ENCODE measurements around the gene GLIPR2.
A peak's percentile ranks its signal among the peaks of the same experiment; 100 is the strongest.
"Not testable (repeated sequence)": the region's sequence is repeated elsewhere in the genome, so short reads cannot be mapped to it uniquely, and the experiment has no call there.

The GLIPR2 gene

GRCh38 chr9:36163786-36164170, 27.2 kb downstream of the GLIPR2 start:
- DNase-seq (ENCODE audit: low read depth), result no peak

- no peak for DNase-seq (ENCODE audit: low read depth)
Observed at GRCh38 chr9:36164372-36164771, 27.8 kb downstream of the GLIPR2 start.

GRCh38 chr9:36164989-36165388, 28.5 kb downstream of the GLIPR2 start:
- no peak for DNase-seq (ENCODE audit: low read depth)

DNA sequence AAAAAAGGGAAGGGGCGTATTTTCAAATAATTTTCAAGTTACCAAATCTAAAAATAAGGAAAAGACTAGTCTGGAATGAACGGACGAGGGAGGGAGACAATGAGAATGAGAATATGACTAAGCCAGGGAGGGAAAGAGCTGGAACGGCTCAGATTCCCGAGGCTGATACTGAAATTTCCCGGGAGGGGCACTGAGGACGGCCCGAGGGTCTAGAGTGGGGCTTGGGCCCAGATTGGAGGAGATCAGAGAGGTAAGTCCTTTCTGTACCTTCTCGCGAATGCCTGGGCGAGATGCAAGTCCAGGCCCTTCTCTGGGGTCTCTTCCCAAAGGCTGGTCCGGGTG, 29.3 kb downstream of the GLIPR2 start:
- DNase-seq (ENCODE audit: low read depth), result no peak

DNA sequence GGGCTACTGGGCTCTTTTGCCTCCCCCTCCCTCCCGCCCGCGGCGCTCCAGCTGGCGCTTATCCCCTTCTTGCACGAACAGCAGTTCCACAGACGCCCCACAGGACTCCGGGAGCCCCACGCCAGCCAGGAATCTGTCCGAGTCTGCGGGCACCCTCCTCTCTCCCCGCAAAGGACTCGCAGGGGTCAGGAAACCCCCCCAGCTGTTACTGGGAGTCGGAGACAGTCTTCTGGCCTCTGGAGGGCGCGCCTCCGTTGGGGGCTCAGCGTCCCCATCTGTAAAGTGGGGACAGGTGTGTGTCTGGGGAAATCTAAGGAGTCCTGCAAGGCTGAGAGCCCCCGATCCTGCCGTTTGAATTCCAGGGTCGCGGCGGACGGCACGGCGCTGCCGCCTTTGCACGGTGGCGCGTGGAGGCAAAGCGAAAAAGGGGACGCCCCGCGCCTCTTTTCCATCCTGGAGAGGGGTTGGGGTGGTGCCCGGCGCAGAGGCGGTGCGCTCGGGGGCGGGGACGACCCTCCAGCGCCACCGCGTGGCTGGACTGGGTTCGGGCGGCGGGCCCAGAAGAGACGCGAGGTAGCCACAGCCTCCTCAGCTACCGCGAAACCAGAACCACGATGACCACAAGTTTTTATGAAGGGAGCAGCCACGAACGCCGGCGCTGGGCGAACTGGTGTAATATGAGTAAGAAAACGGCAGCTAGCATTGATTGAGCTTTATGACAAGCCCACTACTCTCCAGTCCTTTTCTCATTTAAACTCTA, 29.8 kb downstream of the GLIPR2 start:
- peak; percentile 75 for DNase-seq (ENCODE audit: low read depth)

- no peak for DNase-seq (ENCODE audit: low read depth)
Observed at GRCh38 chr9:36169166-36169565, 32.6 kb downstream of the GLIPR2 start, which contains the start of gene CCIN. Gene CCIN (plus strand): TSS chr9:36169388. CDS start chr9:36169503, 115 bp downstream.

GRCh38 chr9:36169708-36170107, 33.2 kb downstream of the GLIPR2 start:
- no peak for DNase-seq (ENCODE audit: low read depth)

- no peak for DNase-seq (ENCODE audit: low read depth)
Observed at GRCh38 chr9:36170531-36170930, 34.0 kb downstream of the GLIPR2 start.

DNA sequence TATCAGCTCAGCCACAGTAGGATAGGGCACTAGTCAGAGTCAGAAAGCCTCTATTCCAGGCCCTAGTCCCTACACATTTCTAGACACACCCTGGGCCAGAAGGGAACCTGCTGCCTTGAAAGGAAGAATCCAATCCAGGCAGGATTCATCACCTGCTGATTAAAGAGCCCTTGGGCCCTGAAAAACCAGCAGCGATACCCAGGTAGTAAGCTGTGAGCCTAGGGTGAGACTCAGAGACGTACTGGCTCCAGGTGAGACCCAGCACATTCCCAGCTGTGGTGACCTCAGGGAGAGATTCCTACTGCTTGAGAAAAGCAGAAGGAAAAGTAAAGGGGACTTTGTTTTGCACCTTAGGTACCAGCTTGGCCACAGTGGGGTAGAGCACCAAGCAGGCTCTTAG, 37.3 kb downstream of the GLIPR2 start:
- no peak for DNase-seq (ENCODE audit: low read depth)

DNA sequence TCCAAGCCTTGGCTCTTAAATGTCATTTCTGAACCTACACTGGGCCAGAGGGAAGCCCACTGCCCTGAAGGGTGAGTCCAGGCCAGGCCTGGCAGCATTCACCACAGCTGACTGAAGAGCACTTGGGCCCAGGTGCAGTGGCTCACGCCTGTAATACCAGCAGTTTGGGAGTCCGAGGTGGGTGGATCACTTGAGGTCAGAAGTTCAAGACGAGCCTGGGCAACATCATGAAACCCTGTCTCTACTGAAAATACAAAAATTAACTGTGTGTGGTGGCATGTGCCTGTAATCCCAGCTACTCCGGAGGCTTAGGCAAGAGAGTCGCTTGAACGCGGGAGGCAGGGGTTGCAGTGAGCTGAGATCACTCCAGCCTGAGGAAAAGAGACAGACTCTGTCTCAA, 37.7 kb downstream of the GLIPR2 start:
- DNase-seq (ENCODE audit: low read depth), result no peak

DNA sequence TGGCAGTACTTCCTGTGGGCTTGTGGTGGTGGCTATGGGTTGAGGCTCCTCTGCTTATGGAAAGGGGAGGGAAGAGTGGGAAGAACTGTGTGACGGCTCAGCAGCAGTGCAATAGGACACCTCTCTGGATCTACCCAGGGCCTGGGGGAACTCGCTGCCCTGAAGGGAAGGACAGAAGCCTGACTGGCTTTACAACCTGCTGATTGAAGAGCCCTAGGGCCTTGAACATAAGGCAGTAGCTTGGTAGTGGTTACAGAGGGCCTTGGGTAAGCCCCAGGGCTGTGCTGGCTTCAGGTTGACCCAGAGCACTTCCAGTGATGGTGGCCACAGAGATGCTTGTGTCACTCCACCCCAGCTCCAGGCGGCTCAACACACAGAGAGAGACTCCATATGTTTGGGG, 38.2 kb downstream of the GLIPR2 start:
- no peak for DNase-seq (ENCODE audit: low read depth)

GRCh38 chr9:36175209-36175608, 38.7 kb downstream of the GLIPR2 start:
- not testable (repeated sequence) for DNase-seq (ENCODE audit: low read depth)

DNA sequence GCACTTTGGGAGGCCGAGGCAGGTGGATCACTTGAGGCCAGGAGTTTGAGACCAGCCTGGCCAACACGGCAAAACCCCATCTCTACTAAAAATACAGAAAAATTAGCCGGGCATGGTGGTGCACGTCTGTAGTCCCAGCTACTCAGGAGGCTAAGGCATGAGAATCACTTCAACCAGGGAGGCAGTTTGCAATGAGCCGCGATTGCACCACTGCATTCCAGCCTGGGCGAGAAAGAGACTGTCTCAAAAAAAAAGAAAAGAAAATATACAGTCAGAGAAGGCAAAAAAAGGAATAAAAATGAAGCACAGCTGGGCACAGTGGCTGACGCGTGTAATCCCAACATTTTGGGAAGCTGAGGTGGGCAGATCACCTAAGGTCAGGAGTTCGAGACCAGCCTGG, 40.0 kb downstream of the GLIPR2 start:
- not testable (repeated sequence) for DNase-seq (ENCODE audit: low read depth)

GRCh38 chr9:36177571-36177970, 41.0 kb downstream of the GLIPR2 start:
- no peak for DNase-seq (ENCODE audit: low read depth)

DNA sequence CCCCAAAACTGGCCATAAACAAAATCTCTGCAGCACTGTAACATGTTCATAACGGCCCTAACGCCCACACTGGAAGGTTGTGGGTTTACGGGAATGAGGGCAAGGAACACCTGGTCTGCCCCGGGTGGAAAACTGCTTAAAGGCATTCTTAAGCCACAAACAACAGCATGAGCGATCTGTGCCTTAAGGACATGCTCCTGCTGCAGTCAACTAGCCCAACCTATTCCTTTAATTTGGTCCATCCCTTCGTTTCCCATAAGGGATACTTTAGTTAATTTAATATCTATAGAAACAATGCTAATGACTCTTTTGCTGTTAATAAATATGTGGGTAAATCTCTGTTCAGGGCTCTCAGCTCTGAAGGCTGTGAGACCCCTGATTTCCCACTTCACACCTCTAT, 43.7 kb downstream of the GLIPR2 start:
- not testable (repeated sequence) for DNase-seq (ENCODE audit: low read depth)

DNA sequence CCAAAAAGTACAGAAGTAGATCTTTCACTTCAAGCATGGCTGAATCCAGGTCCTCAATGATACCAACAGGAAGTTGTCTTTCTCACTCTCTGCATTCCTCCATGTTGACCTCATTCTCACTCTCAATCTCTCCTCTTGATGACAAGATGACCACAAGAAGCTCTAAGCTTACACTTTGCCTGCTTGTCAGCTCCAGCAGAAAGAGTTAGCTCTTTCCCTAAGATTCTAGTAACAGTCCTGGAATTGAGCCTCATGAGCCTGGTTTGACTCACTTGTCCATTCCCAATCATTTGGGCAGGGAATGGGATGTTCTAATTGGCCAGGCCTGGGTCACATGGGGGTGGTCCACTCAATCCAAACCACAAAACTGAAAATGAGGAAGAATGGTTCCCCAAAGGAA, 50.9 kb downstream of the GLIPR2 start:
- DNase-seq (ENCODE audit: low read depth), result no peak

GRCh38 chr9:36188212-36188611, 51.7 kb downstream of the GLIPR2 start:
- no peak for DNase-seq (ENCODE audit: low read depth)

DNA sequence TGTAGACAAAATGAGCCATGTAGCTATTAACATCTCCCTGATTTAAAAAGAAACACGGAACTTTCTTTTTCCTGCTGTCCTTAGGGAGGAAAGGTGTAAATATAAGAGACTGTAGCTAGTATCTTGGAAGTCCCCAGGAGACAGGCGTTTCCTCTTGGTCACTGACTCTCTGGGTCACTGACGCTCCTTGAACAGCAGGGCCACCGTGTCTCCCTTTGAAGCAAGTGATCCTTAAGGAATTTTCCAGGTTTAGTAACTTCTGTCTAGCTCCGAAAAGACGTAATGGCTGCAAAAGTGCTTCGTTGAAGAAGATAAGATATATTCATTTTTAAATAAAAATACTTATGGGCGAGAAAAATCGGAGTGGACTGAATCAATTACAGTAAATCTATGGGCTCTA, 53.4 kb downstream of the GLIPR2 start:
- DNase-seq (ENCODE audit: low read depth), result no peak

- peak; percentile 91 for DNase-seq (ENCODE audit: low read depth)
Observed at GRCh38 chr9:36190388-36191289, 54.1 kb downstream of the GLIPR2 start, which contains the start of gene CLTA. Gene CLTA (plus strand): TSS chr9:36190921. CDS start chr9:36191057, 136 bp downstream.

DNA sequence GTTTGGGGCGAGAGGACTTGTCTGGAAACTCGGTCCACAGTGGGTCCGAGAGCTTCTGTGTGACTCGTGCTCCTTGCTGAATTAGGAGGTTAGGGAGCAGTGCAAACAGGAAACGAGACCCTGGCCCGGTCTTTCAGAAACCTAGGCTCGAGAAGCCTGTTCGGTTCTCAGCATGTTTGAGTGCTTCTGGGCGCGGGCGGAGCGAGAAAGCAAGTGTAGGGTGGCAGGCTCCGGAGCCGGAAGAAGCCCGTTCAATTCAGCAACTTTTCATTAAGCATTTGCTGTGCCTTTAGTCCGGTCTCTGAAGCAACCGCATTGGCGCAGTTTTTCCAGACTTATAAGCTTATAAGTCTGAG, 54.7 kb downstream of the GLIPR2 start:
- peak; percentile 31 for DNase-seq (ENCODE audit: low read depth)

- DNase-seq (ENCODE audit: low read depth), result no peak
Observed at GRCh38 chr9:36191686-36192085, 55.2 kb downstream of the GLIPR2 start.

DNA sequence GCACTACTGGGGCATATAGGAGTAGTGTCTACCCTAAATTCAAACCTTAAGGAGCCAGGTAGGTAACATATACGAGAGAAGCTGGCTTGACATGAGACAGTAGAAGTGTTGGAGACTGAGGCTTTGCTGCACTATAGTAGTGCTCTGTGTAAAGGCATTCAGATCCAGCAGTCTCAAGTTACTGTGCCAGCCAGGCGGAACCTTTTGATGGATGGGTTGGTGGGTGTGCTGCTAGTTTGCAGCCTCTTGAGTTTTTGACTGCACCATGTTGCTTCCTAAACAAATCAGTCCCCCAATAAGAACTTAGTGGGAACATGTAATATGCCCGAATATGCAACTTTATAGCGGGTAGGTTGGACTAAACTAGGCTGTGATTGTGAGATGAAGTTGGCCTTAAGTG, 55.7 kb downstream of the GLIPR2 start:
- no peak for DNase-seq (ENCODE audit: low read depth)

- DNase-seq (ENCODE audit: low read depth), result no peak
Observed at GRCh38 chr9:36193023-36193422, 56.5 kb downstream of the GLIPR2 start.
